SK-N-SH (cell line): ENCODE results near the gene RBM45.

ENCODE experiments used
- EP300 ChIP-seq, 2 experiments: IDR thresholded peaks; 2 replicates each; pipeline versions ENCODE4 v1.4.0 to v1.6.1; 2012; ENCODE audit warnings: borderline replicate concordance in 1 of 2, low read depth in 1 of 2, low read length in 1 of 2
- FOSL2 ChIP-seq: IDR thresholded peaks from 2 replicates; pipeline ENCODE4 v1.4.0; 2012; ENCODE audit warnings: low read depth, mild to moderate bottlenecking, moderate library complexity, borderline replicate concordance
- GABPA ChIP-seq: IDR thresholded peaks from 2 replicates; pipeline ENCODE4 v1.4.0; 2012; ENCODE audit warnings: low read depth, mild to moderate bottlenecking
- JUND ChIP-seq: IDR thresholded peaks from 2 replicates; pipeline ENCODE4 v1.4.0; 2012
- POLR2AphosphoS5 ChIP-seq: IDR thresholded peaks from 2 replicates; pipeline ENCODE4 v1.6.1; 2012; ENCODE audit warnings: low read depth, low read length
- RFX5 ChIP-seq: IDR thresholded peaks from 2 replicates; pipeline ENCODE4 v1.6.1; 2012; ENCODE audit warnings: mild to moderate bottlenecking, improper control_type of control experiment, low read length
- RXRA ChIP-seq: IDR thresholded peaks from 2 replicates; pipeline ENCODE4 v1.4.0; 2012; ENCODE audit warnings: low read depth, mild to moderate bottlenecking, borderline replicate concordance
- TAF1 ChIP-seq: IDR thresholded peaks from 2 replicates; pipeline ENCODE4 v1.6.1; 2012; ENCODE audit warnings: low read depth, mild to moderate bottlenecking, low read length, moderate library complexity, borderline replicate concordance
- YY1 ChIP-seq: IDR thresholded peaks from 2 replicates; pipeline ENCODE4 v1.4.0; 2012; ENCODE audit warnings: low read depth, mild to moderate bottlenecking
- TF ChIP-seq, protein P1 (sequence below): fragments of 200-600 bp; sonication (generic); IDR thresholded peaks from 2 replicates; pipeline ENCODE4 v1.6.1; 2017; ENCODE audit warnings: antibody characterized with exemption, mild to moderate bottlenecking, moderate library complexity
- TF ChIP-seq, protein P2 (sequence below): IDR thresholded peaks from 2 replicates; pipeline ENCODE4 v1.4.0; 2012; ENCODE audit warnings: low read depth
- TF ChIP-seq, protein P3 (sequence below): IDR thresholded peaks from 2 replicates; pipeline ENCODE4 v1.6.1; 2012; ENCODE audit warnings: mild to moderate bottlenecking, low read depth, low read length, moderate library complexity
- TF ChIP-seq, protein P4 (sequence below): IDR thresholded peaks from 2 replicates; pipeline ENCODE4 v1.4.0; 2012; ENCODE audit warnings: low read depth, borderline replicate concordance

DNA sequence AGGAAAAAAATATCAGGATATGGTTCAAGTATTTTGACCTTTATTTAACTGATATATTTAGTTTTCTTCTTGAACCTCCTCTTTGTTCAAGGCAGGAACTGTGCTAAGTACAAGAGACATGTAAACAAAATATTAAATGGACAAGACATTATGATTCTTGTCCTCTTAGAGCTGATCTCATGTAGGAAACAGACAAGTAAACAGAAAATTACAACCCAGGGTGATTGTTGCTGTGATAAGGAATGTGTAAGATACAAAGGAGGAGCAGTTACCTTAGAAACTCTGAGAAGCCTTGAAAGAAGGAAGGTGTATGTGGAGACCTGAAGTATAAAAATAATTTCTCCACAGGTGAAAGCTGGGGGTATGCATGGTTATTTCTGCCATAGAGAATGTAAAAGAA is 12.9 kb downstream of the RBM45 start:
- no peak for TF ChIP-seq TAF1
- TF ChIP-seq, protein P1, sequence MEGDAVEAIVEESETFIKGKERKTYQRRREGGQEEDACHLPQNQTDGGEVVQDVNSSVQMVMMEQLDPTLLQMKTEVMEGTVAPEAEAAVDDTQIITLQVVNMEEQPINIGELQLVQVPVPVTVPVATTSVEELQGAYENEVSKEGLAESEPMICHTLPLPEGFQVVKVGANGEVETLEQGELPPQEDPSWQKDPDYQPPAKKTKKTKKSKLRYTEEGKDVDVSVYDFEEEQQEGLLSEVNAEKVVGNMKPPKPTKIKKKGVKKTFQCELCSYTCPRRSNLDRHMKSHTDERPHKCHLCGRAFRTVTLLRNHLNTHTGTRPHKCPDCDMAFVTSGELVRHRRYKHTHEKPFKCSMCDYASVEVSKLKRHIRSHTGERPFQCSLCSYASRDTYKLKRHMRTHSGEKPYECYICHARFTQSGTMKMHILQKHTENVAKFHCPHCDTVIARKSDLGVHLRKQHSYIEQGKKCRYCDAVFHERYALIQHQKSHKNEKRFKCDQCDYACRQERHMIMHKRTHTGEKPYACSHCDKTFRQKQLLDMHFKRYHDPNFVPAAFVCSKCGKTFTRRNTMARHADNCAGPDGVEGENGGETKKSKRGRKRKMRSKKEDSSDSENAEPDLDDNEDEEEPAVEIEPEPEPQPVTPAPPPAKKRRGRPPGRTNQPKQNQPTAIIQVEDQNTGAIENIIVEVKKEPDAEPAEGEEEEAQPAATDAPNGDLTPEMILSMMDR, result no peak
- TF ChIP-seq POLR2AphosphoS5, result no peak
- TF ChIP-seq, protein P2, sequence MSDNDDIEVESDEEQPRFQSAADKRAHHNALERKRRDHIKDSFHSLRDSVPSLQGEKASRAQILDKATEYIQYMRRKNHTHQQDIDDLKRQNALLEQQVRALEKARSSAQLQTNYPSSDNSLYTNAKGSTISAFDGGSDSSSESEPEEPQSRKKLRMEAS, result no peak
- TF ChIP-seq, protein P3, sequence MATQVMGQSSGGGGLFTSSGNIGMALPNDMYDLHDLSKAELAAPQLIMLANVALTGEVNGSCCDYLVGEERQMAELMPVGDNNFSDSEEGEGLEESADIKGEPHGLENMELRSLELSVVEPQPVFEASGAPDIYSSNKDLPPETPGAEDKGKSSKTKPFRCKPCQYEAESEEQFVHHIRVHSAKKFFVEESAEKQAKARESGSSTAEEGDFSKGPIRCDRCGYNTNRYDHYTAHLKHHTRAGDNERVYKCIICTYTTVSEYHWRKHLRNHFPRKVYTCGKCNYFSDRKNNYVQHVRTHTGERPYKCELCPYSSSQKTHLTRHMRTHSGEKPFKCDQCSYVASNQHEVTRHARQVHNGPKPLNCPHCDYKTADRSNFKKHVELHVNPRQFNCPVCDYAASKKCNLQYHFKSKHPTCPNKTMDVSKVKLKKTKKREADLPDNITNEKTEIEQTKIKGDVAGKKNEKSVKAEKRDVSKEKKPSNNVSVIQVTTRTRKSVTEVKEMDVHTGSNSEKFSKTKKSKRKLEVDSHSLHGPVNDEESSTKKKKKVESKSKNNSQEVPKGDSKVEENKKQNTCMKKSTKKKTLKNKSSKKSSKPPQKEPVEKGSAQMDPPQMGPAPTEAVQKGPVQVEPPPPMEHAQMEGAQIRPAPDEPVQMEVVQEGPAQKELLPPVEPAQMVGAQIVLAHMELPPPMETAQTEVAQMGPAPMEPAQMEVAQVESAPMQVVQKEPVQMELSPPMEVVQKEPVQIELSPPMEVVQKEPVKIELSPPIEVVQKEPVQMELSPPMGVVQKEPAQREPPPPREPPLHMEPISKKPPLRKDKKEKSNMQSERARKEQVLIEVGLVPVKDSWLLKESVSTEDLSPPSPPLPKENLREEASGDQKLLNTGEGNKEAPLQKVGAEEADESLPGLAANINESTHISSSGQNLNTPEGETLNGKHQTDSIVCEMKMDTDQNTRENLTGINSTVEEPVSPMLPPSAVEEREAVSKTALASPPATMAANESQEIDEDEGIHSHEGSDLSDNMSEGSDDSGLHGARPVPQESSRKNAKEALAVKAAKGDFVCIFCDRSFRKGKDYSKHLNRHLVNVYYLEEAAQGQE, result no peak
- TF ChIP-seq JUND, result no peak
- TF ChIP-seq EP300 (IDR thresholded peaks at IDR 0.05; ENCODE audit: borderline replicate concordance in 1 of 2, low read depth in 1 of 2, low read length in 1 of 2), result no peak
- no peak for TF ChIP-seq YY1
- TF ChIP-seq, protein P4, sequence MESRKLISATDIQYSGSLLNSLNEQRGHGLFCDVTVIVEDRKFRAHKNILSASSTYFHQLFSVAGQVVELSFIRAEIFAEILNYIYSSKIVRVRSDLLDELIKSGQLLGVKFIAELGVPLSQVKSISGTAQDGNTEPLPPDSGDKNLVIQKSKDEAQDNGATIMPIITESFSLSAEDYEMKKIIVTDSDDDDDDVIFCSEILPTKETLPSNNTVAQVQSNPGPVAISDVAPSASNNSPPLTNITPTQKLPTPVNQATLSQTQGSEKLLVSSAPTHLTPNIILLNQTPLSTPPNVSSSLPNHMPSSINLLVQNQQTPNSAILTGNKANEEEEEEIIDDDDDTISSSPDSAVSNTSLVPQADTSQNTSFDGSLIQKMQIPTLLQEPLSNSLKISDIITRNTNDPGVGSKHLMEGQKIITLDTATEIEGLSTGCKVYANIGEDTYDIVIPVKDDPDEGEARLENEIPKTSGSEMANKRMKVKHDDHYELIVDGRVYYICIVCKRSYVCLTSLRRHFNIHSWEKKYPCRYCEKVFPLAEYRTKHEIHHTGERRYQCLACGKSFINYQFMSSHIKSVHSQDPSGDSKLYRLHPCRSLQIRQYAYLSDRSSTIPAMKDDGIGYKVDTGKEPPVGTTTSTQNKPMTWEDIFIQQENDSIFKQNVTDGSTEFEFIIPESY, result no peak
- no peak for TF ChIP-seq RXRA
- TF ChIP-seq GABPA, result no peak
- no peak for TF ChIP-seq RFX5
- TF ChIP-seq FOSL2, result no peak
